ENCODE results near the gene GNAI2. TPM values are rescaled to one million over a fixed set of nuclear protein-coding genes. Genes with fewer than 3 reads are reported as not detected.

GNAI2 gene
- total RNA-seq, 1 donor from 2014 or later, result 372 TPM

DNA sequence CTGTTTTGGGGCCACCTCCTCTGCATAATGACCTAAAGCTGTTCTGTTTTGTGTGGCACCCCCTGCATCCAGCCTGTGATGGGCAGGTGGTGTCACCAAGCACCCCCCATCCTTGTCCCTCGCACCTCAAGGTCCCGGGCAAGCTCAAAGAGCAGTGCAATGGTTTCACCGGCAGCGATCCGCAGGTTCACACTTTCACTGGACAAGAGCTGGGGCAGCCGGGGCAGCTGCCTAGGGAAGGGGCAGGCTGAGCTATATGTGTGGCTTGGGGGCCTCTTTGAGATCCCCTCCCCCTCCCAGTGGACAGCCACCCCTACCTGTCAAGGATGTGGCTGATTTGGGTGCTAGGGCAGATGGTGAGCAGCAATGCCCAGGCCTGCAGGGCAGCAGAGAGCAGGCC lies 53.1 kb downstream of the GNAI2 start:
- TF ChIP-seq, protein P1, sequence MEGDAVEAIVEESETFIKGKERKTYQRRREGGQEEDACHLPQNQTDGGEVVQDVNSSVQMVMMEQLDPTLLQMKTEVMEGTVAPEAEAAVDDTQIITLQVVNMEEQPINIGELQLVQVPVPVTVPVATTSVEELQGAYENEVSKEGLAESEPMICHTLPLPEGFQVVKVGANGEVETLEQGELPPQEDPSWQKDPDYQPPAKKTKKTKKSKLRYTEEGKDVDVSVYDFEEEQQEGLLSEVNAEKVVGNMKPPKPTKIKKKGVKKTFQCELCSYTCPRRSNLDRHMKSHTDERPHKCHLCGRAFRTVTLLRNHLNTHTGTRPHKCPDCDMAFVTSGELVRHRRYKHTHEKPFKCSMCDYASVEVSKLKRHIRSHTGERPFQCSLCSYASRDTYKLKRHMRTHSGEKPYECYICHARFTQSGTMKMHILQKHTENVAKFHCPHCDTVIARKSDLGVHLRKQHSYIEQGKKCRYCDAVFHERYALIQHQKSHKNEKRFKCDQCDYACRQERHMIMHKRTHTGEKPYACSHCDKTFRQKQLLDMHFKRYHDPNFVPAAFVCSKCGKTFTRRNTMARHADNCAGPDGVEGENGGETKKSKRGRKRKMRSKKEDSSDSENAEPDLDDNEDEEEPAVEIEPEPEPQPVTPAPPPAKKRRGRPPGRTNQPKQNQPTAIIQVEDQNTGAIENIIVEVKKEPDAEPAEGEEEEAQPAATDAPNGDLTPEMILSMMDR (IDR thresholded peaks at IDR 0.05), result no peak
- peaks cover 26% of the 10 kb centered on the region for H3K4me1 ChIP-seq
- no peaks in the 10 kb centered on the region for H3K27me3 ChIP-seq (ENCODE audit: low read depth)
- intact Hi-C loops (cut with DNase I), result no loop called here
- no peak overlapping the region for H3K27ac ChIP-seq
- no peak overlapping the region for H3K4me3 ChIP-seq
- H3K9me3 ChIP-seq, result no peaks in the 10 kb centered on the region
- DNase-seq (no peak), ATAC-seq (no peak)
- peaks cover 42% of the 10 kb centered on the region for H3K36me3 ChIP-seq

DNA sequence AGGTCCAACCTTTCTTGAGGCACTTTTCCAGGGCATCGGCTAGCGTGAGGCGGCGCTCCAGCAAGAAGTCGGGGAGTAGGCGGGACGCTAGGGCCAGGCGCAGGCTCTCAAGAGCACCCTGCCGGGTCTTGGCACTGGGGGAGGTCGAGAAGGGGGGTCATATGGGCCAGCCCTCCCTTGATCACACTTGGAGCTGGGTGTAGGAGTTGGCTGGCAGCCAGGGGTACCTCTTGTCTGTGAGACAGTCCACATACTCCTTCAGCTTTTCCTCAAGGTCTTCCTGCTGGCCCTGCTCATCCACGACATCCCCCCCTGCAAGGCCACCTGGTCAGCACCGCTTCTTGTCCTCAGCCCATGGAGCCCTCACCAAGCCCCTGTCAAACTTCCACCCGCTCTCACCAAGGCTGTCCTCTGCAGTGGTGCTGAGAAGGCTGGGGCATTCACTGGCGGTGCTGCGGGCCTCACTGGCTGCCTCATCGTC lies 54.2 kb downstream of the GNAI2 start:
- Histone ChIP-seq H3K4me1 (peaks cover 26% of the 10 kb centered on the region), H3K9me3 (no peaks in the 10 kb centered on the region), H3K4me3 (no peak overlapping the region), H3K36me3 (peaks cover 42% of the 10 kb centered on the region), H3K27me3 (ENCODE audit: low read depth) (no peaks in the 10 kb centered on the region), H3K27ac (no peak overlapping the region)
- intact Hi-C loops (cut with DNase I), result no loop called here
- ATAC-seq (no peak), DNase-seq (no peak)
- TF ChIP-seq, protein P1 (IDR thresholded peaks at IDR 0.05), result no peak

- intact Hi-C loops (cut with DNase I), result no loop called here
- TF ChIP-seq, protein P1 (IDR thresholded peaks at IDR 0.05), result no peak
- H3K4me1 ChIP-seq, result peaks cover 26% of the 10 kb centered on the region
Measured at GRCh38 chr3:50292159-50293078, 56.4 kb downstream of the GNAI2 start, which contains the start of gene IFRD2. IFRD2 (minus strand) TSS chr3:50292429; CDS start chr3:50292274, 155 bp downstream.

DNA sequence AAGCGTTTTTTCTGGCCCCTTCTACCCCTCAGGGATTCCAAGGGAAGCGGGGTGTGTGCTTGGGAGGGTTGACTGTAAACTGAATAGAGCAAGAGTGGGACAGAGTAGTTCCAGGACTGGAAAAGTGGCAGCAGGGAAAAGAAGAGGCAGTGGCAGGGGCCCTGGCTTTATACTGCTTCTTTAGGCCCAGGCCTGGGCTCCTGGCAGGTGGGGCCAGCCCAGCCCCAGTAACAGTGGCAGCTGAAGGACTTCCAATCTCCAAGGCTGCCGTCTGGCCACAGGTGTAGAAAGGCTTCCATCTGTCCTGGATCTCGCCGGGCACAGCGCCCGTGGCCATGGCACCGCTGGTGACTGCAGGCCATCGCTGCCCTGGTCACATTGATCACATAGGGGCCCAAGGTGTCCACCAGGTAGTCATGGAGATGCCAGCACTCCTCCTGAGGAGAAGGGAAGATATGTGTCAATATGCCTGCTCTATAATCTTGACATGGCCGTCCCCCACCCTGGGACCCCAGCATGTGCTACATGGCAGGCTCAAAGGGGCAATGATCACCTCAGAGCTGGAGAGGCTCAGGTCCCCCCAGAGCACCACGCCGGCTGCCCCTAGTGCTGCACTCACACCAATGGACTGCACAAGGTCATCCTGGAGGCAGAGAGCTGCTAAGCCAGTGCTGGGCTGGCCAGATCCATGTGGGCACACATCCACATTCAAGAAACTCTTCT lies 57.2 kb downstream of the GNAI2 start:
- TF ChIP-seq, protein P1 (IDR thresholded peaks at IDR 0.05), result no peak
- peaks cover 34% of the 10 kb centered on the region for H3K4me1 ChIP-seq
- ATAC-seq, result no peak

More at GRCh38 chr3:50292159-50293078, 56.4 kb downstream of the GNAI2 start, which contains the start of gene IFRD2:
- ATAC-seq, result peak; percentile 97
- Histone ChIP-seq H3K4me3 (peak within 1 kb of the TSS; percentile 70), H3K27me3 (ENCODE audit: low read depth) (no peaks in the 10 kb centered on the region), H3K9me3 (no peaks in the 10 kb centered on the region), H3K27ac (peak within 1 kb of the TSS; percentile 87), H3K36me3 (peaks cover 32% of the 10 kb centered on the region)
- DNase-seq, result peak; percentile 99

GRCh38 chr3:50294089-50294488 lies 58.1 kb downstream of the GNAI2 start:
- Histone ChIP-seq H3K4me3 (no peak overlapping the region), H3K27ac (no peak overlapping the region), H3K4me1 (peaks cover 41% of the 10 kb centered on the region), H3K27me3 (ENCODE audit: low read depth) (no peaks in the 10 kb centered on the region), H3K36me3 (peaks cover 15% of the 10 kb centered on the region), H3K9me3 (no peaks in the 10 kb centered on the region)
- DNase-seq (no peak), ATAC-seq (no peak)
- TF ChIP-seq, protein P1 (IDR thresholded peaks at IDR 0.05), result no peak
- intact Hi-C loops (cut with DNase I), result no loop called here

More for the DNA sequence above, 57.2 kb downstream of the GNAI2 start:
- Histone ChIP-seq H3K4me3 (peak overlapping the region; percentile 70), H3K36me3 (peaks cover 23% of the 10 kb centered on the region), H3K27ac (peak overlapping the region; percentile 87), H3K27me3 (ENCODE audit: low read depth) (no peaks in the 10 kb centered on the region), H3K9me3 (no peaks in the 10 kb centered on the region)
- intact Hi-C loops (cut with DNase I), result no loop called here
- DNase-seq, result no peak

Measured in lower lobe of right lung (tissue), 2 donors.